ENCODE measurements around the gene BCL11B. TPM values are rescaled to one million over a fixed set of nuclear protein-coding genes. Genes with fewer than 3 reads are reported as not detected.

The BCL11B gene
- total and polyA plus RNA-seq, 2 of the 8 experiments (the other 6 are each of a cell fraction or from before 2014, with no cell fraction given), result 0.63 to 5.9 TPM

- no peak overlapping the region; the same call in 1 of the 2 replicates for H3K18ac ChIP-seq (ENCODE audit: extremely low read depth, low read length)
- H3K14ac ChIP-seq (ENCODE audit: insufficient read length), result no peak overlapping the region
- H4K8ac ChIP-seq (ENCODE audit: extremely low read depth, insufficient read depth, low read length), result no peak overlapping the region
- peaks cover 6% of the 10 kb centered on the region; the same call in 1 of the 2 replicates for H3K79me1 ChIP-seq (ENCODE audit: low read depth, low read length)
- H3K9ac ChIP-seq (replicated peaks in 1 of 4; ENCODE audit: extremely low read depth in 1 of 4, low read depth in 3 of 4, low read length in 3 of 4), result peak overlapping the region in 1 of 4 experiments; percentile 11; a peak in 1 of 7 replicates
- no peak overlapping the region for H3K23ac ChIP-seq (ENCODE audit: insufficient read length)
- no peak overlapping the region for H3K27ac ChIP-seq (ENCODE audit: low read depth, low read length)
- H2AK5ac ChIP-seq (ENCODE audit: low read depth, low read length), result no peak overlapping the region
- H2BK20ac ChIP-seq (ENCODE audit: low read length), result no peak overlapping the region
- no peaks in the 10 kb centered on the region for H3K23me2 ChIP-seq (ENCODE audit: low read depth, low read length)
- no peak overlapping the region for H2BK12ac ChIP-seq (ENCODE audit: low read depth, low read length)
- FAIRE-seq (no peak), DNase-seq (ENCODE audit: low read depth in 1 of 2, low spot score in 2 of 2) (no peak)
- H4K20me1 ChIP-seq (replicated peaks in 1 of 2; ENCODE audit: control insufficient read depth in 1 of 2, insufficient read depth in 2 of 2, low read length in 2 of 2), result no peaks in the 10 kb centered on the region
- H4K91ac ChIP-seq (replicated peaks; ENCODE audit: insufficient read length, low read length), result no peak overlapping the region
- H3K9me3 ChIP-seq (ENCODE audit: insufficient read depth in 2 of 2, low read depth in 1 of 2, low read length in 1 of 2), result no peaks in the 10 kb centered on the region
- no peak overlapping the region for H3K4ac ChIP-seq (replicated peaks; ENCODE audit: insufficient read length, low read depth, low read length)
- ChIA-PET POLR2A (ENCODE audit: partially characterized antibody) (interaction anchor here (1.3 kb wide), 1 partner anchor 14 kb away, joined by 3 read pairs; no protein-coding TSS in a partner anchor), CTCF (ENCODE audit: partially characterized antibody) (interaction anchor here (1.0 to 4.3 kb wide), 3 partner anchors 37 to 74 kb away, joined by 3 to 34 read pairs (median 4); no protein-coding TSS in a partner anchor)
- WGBS, 2 experiments (ENCODE audit: extremely low coverage in 1 of 2, insufficient coverage in 1 of 2, insufficient read length in 1 of 2, insufficient replicate concordance in 2 of 2, low coverage in 1 of 2, low lambda C conversion rate in 2 of 2, missing lambda C conversion rate in 1 of 2), result 81% methylated on average over 6 of the region's 6 CpGs; no CpG with 5 or more reads in 1 of the 2 experiments
- H2BK120ac ChIP-seq (replicated peaks; ENCODE audit: low read depth, low read length), result no peak overlapping the region
- H3K56ac ChIP-seq (replicated peaks; ENCODE audit: insufficient read length, low read depth, low read length), result no peak overlapping the region
- no peak overlapping the region for H2BK5ac ChIP-seq (ENCODE audit: low read depth, low read length)
- no peak overlapping the region for H2AFZ ChIP-seq (ENCODE audit: low read length)
- peaks cover 5 to 20% (median 13%) of the 10 kb centered on the region in 4 experiments for H3K4me1 ChIP-seq (replicated peaks in 1 of 4; ENCODE audit: control insufficient read depth in 3 of 4, insufficient read depth in 4 of 4, low read length in 3 of 4)
- no peak overlapping the region for H4K5ac ChIP-seq (ENCODE audit: insufficient read length, low read depth, low read length)
- H3K36me3 ChIP-seq (ENCODE audit: control insufficient read depth in 2 of 4, insufficient read depth in 4 of 4, low read length in 3 of 4), result no peaks in the 10 kb centered on the region
- peaks cover 0 to 13% of the 10 kb centered on the region in 2 experiments; a peak in 1 of 4 replicates for H3K79me2 ChIP-seq (ENCODE audit: control insufficient read depth in 1 of 2, insufficient read depth in 2 of 2, low read length in 2 of 2)
- no peak overlapping the region for H2BK15ac ChIP-seq (ENCODE audit: low read length)
- H3K4me2 ChIP-seq (ENCODE audit: insufficient read depth in 1 of 2, low read depth in 2 of 2, low read length in 2 of 2), result no peak overlapping the region
- H3K27me3 ChIP-seq (replicated peaks in 1 of 4; ENCODE audit: control insufficient read depth in 3 of 4, extremely low read depth in 1 of 4, insufficient read depth in 3 of 4, low read length in 3 of 4), result no peaks in the 10 kb centered on the region
- no peak overlapping the region for H3K4me3 ChIP-seq (ENCODE audit: extremely low read depth in 1 of 4, insufficient read depth in 2 of 4, low read depth in 3 of 4, low read length in 4 of 4)
- TF ChIP-seq PHF8 (conservative IDR thresholded peaks at IDR 0.05; ENCODE audit: low read depth, low read length) (no peak), JUN (IDR thresholded peaks at IDR 0.05; ENCODE audit: low read depth, low read length) (no peak), TAF7 (optimal IDR thresholded peaks at IDR 0.05; ENCODE audit: borderline replicate concordance, low read depth, low read length) (no peak), SIX5 (IDR thresholded peaks at IDR 0.05; ENCODE audit: low read depth, low read length) (no peak), ATF3 (IDR thresholded peaks at IDR 0.05; ENCODE audit: insufficient read depth, low read depth, low read length) (no peak), RNF2 (IDR thresholded peaks at IDR 0.05; ENCODE audit: borderline replicate concordance, low read depth, low read length, missing control alignments, poor library complexity, severe bottlenecking) (no peak), TCF12 (IDR thresholded peaks at IDR 0.05; ENCODE audit: low read depth, low read length) (no peak), CEBPB (IDR thresholded peaks at IDR 0.05; ENCODE audit: low read depth, low read length) (no peak), EZH2 (IDR thresholded peaks at IDR 0.05; ENCODE audit: low read depth, low read length, severe bottlenecking) (no peak), TBP (IDR thresholded peaks at IDR 0.05; ENCODE audit: low read depth, low read length) (no peak), POLR2AphosphoS5 (IDR thresholded peaks at IDR 0.05; ENCODE audit: low read depth, low read length) (no peak)
- TF ChIP-seq, protein P1, sequence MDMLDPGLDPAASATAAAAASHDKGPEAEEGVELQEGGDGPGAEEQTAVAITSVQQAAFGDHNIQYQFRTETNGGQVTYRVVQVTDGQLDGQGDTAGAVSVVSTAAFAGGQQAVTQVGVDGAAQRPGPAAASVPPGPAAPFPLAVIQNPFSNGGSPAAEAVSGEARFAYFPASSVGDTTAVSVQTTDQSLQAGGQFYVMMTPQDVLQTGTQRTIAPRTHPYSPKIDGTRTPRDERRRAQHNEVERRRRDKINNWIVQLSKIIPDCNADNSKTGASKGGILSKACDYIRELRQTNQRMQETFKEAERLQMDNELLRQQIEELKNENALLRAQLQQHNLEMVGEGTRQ (IDR thresholded peaks at IDR 0.05; ENCODE audit: low read length), result no peak
Measured at GRCh38 chr14:99192830-99193229, 79.2 kb downstream of the BCL11B start.

Measured in H1 (cell line).